GM12878 (cell line): ENCODE results near the gene NEK7. TPM values are rescaled to one million over a fixed set of nuclear protein-coding genes. Genes with fewer than 3 reads are reported as not detected.

Experiments used
- ATAC-seq: fragments of 200-7000 bp; cut with Tn5 transposase; 3 replicates; pipeline ENCODE4 v1.9.1; 2020; ENCODE audit warnings: mild to moderate bottlenecking, moderate library complexity
- BruUV-seq: library from RNA; stranded (reverse); fragments of 400-500 nt; replicated peaks from 2 replicates; lab custom pipeline; 2021; lab: Mats Ljungman, UMichigan
- CTCF ChIA-PET: fragments of 300-600 bp; sonication (Branson Sonifier 250); formaldehyde crosslinking; extraction: SDS; loops from one replicate; lab custom pipeline; 2021; ENCODE audit warnings: inconsistent platforms; lab: Yijun Ruan, JAX
- POLR2A ChIA-PET: fragments of 350-600 bp; formaldehyde crosslinking; extraction: SDS; loops from one replicate; lab custom pipeline; 2021; ENCODE audit warnings: inconsistent platforms; lab: Charles Lee
- RAD21 ChIA-PET: fragments of 300-600 bp; sonication (Branson Sonifier 250); formaldehyde crosslinking; loops from one replicate; lab custom pipeline; 2023; ENCODE audit warnings: antibody characterized with exemption; ENCODE audit not compliant: unreplicated experiment; lab: Charles Lee
- SMC1A ChIA-PET: fragments of 300-600 bp; sonication (Branson Sonifier 250); formaldehyde crosslinking; loops from one replicate; lab custom pipeline; 2023; ENCODE audit not compliant: unreplicated experiment, uncharacterized antibody; lab: Charles Lee
- DNase-seq: peaks from one replicate; pipeline ENCODE4 v3.0.0-alpha.2; 2011; ENCODE audit warnings: low read depth, low spot score
- FAIRE-seq: peaks from 3 replicates; lab custom pipeline; 2011; peaks lifted over from hg19 to GRCh38; lab: Jason Lieb, UNC
- H2AFZ ChIP-seq: 2 replicates; pipeline ENCODE4 v1.6.0; 2011; ENCODE audit warnings: low read depth, low read length, control low read depth; ENCODE audit not compliant: control insufficient read depth
- H3K27ac ChIP-seq: 2 replicates; pipeline ENCODE4 v1.5.1; 2011; ENCODE audit warnings: control low read depth; ENCODE audit not compliant: control insufficient read depth, insufficient read depth
- H3K27me3 ChIP-seq, 2 experiments: replicated peaks in 1 of 2; 2 replicates each; pipeline versions ENCODE4 v1.6.0 to v1.6.1; 2011; ENCODE audit warnings: low read length in 1 of 2; ENCODE audit not compliant: control insufficient read depth in 2 of 2, insufficient read depth in 2 of 2
- H3K36me3 ChIP-seq, 2 experiments: 2 replicates each; pipeline ENCODE4 v1.5.1; 2011; ENCODE audit warnings: low read length in 1 of 2; ENCODE audit not compliant: control insufficient read depth in 2 of 2, insufficient read depth in 2 of 2
- H3K4me1 ChIP-seq: 2 replicates; pipeline ENCODE4 v1.6.1; 2011; ENCODE audit warnings: mild to moderate bottlenecking, low read length, moderate library complexity, mixed read lengths; ENCODE audit not compliant: control insufficient read depth, insufficient read depth
- H3K4me2 ChIP-seq: 2 replicates; pipeline ENCODE4 v1.6.0; 2011; ENCODE audit warnings: control low read depth; ENCODE audit not compliant: control insufficient read depth, insufficient read depth
- H3K4me3 ChIP-seq: fragments of 200-600 bp; sonication (generic); 2 replicates; pipeline ENCODE4 v1.5.1; 2016
- H3K79me2 ChIP-seq: 2 replicates; pipeline ENCODE4 v1.6.0; 2011; ENCODE audit warnings: low read length; ENCODE audit not compliant: control insufficient read depth, insufficient read depth
- H3K9ac ChIP-seq: 2 replicates; pipeline ENCODE4 v1.8.0; 2011; ENCODE audit warnings: low read length, control low read depth, mixed read lengths; ENCODE audit not compliant: control insufficient read depth, insufficient read depth
- H3K9me3 ChIP-seq: replicated peaks from 3 replicates; pipeline ENCODE4 v1.5.1; 2011; ENCODE audit warnings: mild to moderate bottlenecking, low read length; ENCODE audit not compliant: control insufficient read depth, insufficient read depth
- H4K20me1 ChIP-seq: 2 replicates; pipeline ENCODE4 v1.6.0; 2011; ENCODE audit not compliant: control insufficient read depth, insufficient read depth
- BRCA1 ChIP-seq: IDR thresholded peaks from 2 replicates; pipeline ENCODE4 v1.6.1; 2011; ENCODE audit warnings: low read depth, low read length, improper control_type of control experiment
- CREM ChIP-seq: IDR thresholded peaks from 2 replicates; pipeline ENCODE4 v1.6.1; 2014; ENCODE audit warnings: antibody characterized with exemption, low read depth
- FOXK2 ChIP-seq: fragments of 450-650 bp; IDR thresholded peaks from 2 replicates; pipeline ENCODE4 v1.6.1; 2017; ENCODE audit warnings: mild to moderate bottlenecking, moderate library complexity
- GATAD2B ChIP-seq: fragments of 450-650 bp; conservative IDR thresholded peaks from 2 replicates; pipeline ENCODE4 v1.6.1; 2017; ENCODE audit warnings: low read depth, mild to moderate bottlenecking, moderate library complexity
- KLF5 ChIP-seq: fragments of 450-650 bp; IDR thresholded peaks from 2 replicates; pipeline ENCODE4 v1.6.1; 2014; ENCODE audit warnings: mild to moderate bottlenecking; ENCODE audit not compliant: partially characterized antibody
- RAD51 ChIP-seq: fragments of 450-650 bp; IDR thresholded peaks from 2 replicates; pipeline ENCODE4 v1.6.1; 2016; ENCODE audit warnings: moderate library complexity, mild to moderate bottlenecking, inconsistent platforms
- SUPT20H ChIP-seq: IDR thresholded peaks from 2 replicates; pipeline ENCODE4 v1.6.1; 2011; ENCODE audit warnings: low read depth, mild to moderate bottlenecking, low read length, moderate library complexity, borderline replicate concordance; ENCODE audit not compliant: control insufficient read depth
- YBX1 ChIP-seq: fragments of 450-650 bp; IDR thresholded peaks from 2 replicates; pipeline ENCODE4 v1.6.1; 2016; ENCODE audit warnings: antibody characterized with exemption
- YY1 ChIP-seq: IDR thresholded peaks from 2 replicates; pipeline ENCODE4 v1.6.1; 2011; ENCODE audit warnings: low read depth, mild to moderate bottlenecking, low read length
- WGBS: methylation state at CpG from one replicate; pipeline ENCODE4 v1.1.6; 2016; ENCODE audit warnings: low lambda C conversion rate; ENCODE audit not compliant: insufficient replicate concordance, insufficient coverage; ENCODE audit errors: missing lambda C conversion rate; 5-methylcytosine and 5-hydroxymethylcytosine counted together
- in situ Hi-C: fragments of 300-500 bp; cut with MboI; formaldehyde crosslinking; loops from 9 replicates; pipeline ENCODE4 v1.14.3; 2018; ENCODE audit warnings: mixed read lengths
- intact Hi-C: fragments of 100-400 bp; cut with micrococcal nuclease; formaldehyde crosslinking; loops from one replicate; pipeline ENCODE4 v1.14.2; 2022; ENCODE audit not compliant: unreplicated experiment
- polyA plus RNA-seq, 11 experiments: library from polyadenylated mRNA; depleted of rRNA in 4 of 11; unstranded in 6 of 11; stranded (reverse) in 5 of 11; fragments of >200 nt; fragmentation: Nextera tagmentation in 4 of 11; fragmentation: Illumina TruSeq in 1 of 11; extraction: Ambion mirVana in 4 of 11; extraction: Trizol in 1 of 11; gene quantifications; 1 replicate in 1 of 11; 2 replicates in 10 of 11; pipeline versions ENCODE4 v1.2.1 to v1.2.3, GENCODE V29; 2011 to 2016; ENCODE audit warnings: inconsistent platforms in 2 of 11, missing spikeins in 2 of 11, low read depth in 1 of 11
- total RNA-seq, 4 experiments: library from RNA; depleted of rRNA in 3 of 4; stranded (reverse); fragments of >200 nt in 3 of 4; fragmentation: Illumina TruSeq in 1 of 4; extraction: Trizol in 1 of 4; gene quantifications; 2 replicates each; pipeline versions ENCODE4 v1.2.1 to v1.2.3, GENCODE V29; 2013 to 2021
- TF ChIP-seq, protein P1 (sequence below), 3 experiments: IDR thresholded peaks in 2 of 3; conservative IDR thresholded peaks in 1 of 3; 2 replicates each; pipeline ENCODE4 v1.5.1; 2011; ENCODE audit warnings: low read depth in 3 of 3, low read length in 3 of 3, mild to moderate bottlenecking in 3 of 3, control low read depth in 2 of 3, moderate library complexity in 2 of 3, inconsistent platforms in 1 of 3, mixed read lengths in 1 of 3; ENCODE audit not compliant: control insufficient read depth in 2 of 3, insufficient read depth in 1 of 3; ENCODE audit errors: extremely low read depth in 1 of 3
- TF ChIP-seq, protein P2 (sequence below): fragments of 450-650 bp; IDR thresholded peaks from 2 replicates; pipeline ENCODE4 v1.6.1; 2017; ENCODE audit warnings: mild to moderate bottlenecking, moderate library complexity
- TF ChIP-seq, protein P3 (sequence below): IDR thresholded peaks from 2 replicates; pipeline ENCODE4 v1.6.1; 2012; ENCODE audit warnings: low read depth, low read length, improper control_type of control experiment
- TF ChIP-seq, protein P4 (sequence below): fragments of 450-650 bp; formaldehyde crosslinking; IDR thresholded peaks from 2 replicates; pipeline ENCODE4 v1.4.0; 2022; ENCODE audit warnings: mild to moderate bottlenecking, moderate library complexity

NEK7 gene
- total and polyA plus RNA-seq, 10 of the 15 experiments (the other 5 are each of a cell fraction or from before 2014, with no cell fraction given): 9.4 to 77.7 (median 24.0) TPM

DNA sequence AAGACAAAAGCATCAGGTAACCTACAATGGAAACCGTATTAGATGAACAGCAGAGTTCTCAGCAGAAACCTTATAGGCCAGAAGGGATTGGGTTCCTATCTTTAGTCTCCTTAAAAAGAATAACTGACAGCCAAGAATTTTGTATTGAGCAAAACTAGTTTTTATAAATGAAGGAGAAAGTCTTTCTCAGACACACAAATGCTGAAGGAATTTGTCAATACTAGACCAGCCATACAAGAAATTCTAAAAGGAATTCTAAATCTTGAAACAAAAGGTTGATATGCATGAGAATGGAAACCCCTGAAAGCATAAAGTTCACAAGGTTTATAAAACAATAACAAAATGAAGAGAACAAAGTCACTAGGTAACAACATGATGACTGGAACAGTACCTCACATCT is 58.1 kb downstream of the NEK7 start:
- CTCF ChIA-PET: no interaction called here
- no peak for FAIRE-seq
- H4K20me1 ChIP-seq: no peaks in the 10 kb centered on the region
- no peak overlapping the region for H3K4me2 ChIP-seq
- no peaks in the 10 kb centered on the region; the same call in none of the 2 replicates for H3K79me2 ChIP-seq
- BruUV-seq: no TSS peak
- POLR2A ChIA-PET: no interaction called here
- peaks cover 0 to 8% of the 10 kb centered on the region in 2 experiments; a peak in 2 of 4 replicates for H3K36me3 ChIP-seq
- WGBS: 100% methylated on average over 1 of the region's 1 CpG
- ATAC-seq: no peak
- intact Hi-C loops: loop anchor here (1.0 kb wide), 1 partner anchor 13 kb away; no protein-coding TSS in a partner anchor
- no peak overlapping the region for H3K27ac ChIP-seq
- SMC1A ChIA-PET: no interaction called here
- H3K9me3 ChIP-seq: peaks cover 17% of the 10 kb centered on the region; the same call in 2 of the 3 replicates
- H2AFZ ChIP-seq: no peak overlapping the region
- no peak for DNase-seq
- H3K9ac ChIP-seq: no peak overlapping the region
- no peaks in the 10 kb centered on the region for H3K4me1 ChIP-seq
- H3K4me3 ChIP-seq: no peak overlapping the region
- in situ Hi-C loops: no loop called here
- H3K27me3 ChIP-seq: no peaks in the 10 kb centered on the region
- RAD21 ChIA-PET: no interaction called here
- TF ChIP-seq BRCA1: no peak
- TF ChIP-seq YY1: no peak
- TF ChIP-seq FOXK2: no peak
- TF ChIP-seq, protein P1, sequence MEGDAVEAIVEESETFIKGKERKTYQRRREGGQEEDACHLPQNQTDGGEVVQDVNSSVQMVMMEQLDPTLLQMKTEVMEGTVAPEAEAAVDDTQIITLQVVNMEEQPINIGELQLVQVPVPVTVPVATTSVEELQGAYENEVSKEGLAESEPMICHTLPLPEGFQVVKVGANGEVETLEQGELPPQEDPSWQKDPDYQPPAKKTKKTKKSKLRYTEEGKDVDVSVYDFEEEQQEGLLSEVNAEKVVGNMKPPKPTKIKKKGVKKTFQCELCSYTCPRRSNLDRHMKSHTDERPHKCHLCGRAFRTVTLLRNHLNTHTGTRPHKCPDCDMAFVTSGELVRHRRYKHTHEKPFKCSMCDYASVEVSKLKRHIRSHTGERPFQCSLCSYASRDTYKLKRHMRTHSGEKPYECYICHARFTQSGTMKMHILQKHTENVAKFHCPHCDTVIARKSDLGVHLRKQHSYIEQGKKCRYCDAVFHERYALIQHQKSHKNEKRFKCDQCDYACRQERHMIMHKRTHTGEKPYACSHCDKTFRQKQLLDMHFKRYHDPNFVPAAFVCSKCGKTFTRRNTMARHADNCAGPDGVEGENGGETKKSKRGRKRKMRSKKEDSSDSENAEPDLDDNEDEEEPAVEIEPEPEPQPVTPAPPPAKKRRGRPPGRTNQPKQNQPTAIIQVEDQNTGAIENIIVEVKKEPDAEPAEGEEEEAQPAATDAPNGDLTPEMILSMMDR (IDR thresholded peaks at IDR 0.05 in 2 of 3, conservative IDR thresholded peaks at IDR 0.05 in 1 of 3; ENCODE audit: control insufficient read depth in 2 of 3, extremely low read depth in 1 of 3, insufficient read depth in 1 of 3, low read depth in 3 of 3, low read length in 3 of 3): no peak
- TF ChIP-seq SUPT20H: no peak
- TF ChIP-seq GATAD2B: no peak
- TF ChIP-seq CREM: no peak
- TF ChIP-seq, protein P2, sequence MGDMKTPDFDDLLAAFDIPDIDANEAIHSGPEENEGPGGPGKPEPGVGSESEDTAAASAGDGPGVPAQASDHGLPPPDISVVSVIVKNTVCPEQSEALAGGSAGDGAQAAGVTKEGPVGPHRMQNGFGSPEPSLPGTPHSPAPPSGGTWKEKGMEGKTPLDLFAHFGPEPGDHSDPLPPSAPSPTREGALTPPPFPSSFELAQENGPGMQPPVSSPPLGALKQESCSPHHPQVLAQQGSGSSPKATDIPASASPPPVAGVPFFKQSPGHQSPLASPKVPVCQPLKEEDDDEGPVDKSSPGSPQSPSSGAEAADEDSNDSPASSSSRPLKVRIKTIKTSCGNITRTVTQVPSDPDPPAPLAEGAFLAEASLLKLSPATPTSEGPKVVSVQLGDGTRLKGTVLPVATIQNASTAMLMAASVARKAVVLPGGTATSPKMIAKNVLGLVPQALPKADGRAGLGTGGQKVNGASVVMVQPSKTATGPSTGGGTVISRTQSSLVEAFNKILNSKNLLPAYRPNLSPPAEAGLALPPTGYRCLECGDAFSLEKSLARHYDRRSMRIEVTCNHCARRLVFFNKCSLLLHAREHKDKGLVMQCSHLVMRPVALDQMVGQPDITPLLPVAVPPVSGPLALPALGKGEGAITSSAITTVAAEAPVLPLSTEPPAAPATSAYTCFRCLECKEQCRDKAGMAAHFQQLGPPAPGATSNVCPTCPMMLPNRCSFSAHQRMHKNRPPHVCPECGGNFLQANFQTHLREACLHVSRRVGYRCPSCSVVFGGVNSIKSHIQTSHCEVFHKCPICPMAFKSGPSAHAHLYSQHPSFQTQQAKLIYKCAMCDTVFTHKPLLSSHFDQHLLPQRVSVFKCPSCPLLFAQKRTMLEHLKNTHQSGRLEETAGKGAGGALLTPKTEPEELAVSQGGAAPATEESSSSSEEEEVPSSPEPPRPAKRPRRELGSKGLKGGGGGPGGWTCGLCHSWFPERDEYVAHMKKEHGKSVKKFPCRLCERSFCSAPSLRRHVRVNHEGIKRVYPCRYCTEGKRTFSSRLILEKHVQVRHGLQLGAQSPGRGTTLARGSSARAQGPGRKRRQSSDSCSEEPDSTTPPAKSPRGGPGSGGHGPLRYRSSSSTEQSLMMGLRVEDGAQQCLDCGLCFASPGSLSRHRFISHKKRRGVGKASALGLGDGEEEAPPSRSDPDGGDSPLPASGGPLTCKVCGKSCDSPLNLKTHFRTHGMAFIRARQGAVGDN: no peak
- TF ChIP-seq YBX1: no peak
- TF ChIP-seq, protein P3, sequence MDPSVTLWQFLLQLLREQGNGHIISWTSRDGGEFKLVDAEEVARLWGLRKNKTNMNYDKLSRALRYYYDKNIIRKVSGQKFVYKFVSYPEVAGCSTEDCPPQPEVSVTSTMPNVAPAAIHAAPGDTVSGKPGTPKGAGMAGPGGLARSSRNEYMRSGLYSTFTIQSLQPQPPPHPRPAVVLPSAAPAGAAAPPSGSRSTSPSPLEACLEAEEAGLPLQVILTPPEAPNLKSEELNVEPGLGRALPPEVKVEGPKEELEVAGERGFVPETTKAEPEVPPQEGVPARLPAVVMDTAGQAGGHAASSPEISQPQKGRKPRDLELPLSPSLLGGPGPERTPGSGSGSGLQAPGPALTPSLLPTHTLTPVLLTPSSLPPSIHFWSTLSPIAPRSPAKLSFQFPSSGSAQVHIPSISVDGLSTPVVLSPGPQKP: no peak
- TF ChIP-seq, protein P4, sequence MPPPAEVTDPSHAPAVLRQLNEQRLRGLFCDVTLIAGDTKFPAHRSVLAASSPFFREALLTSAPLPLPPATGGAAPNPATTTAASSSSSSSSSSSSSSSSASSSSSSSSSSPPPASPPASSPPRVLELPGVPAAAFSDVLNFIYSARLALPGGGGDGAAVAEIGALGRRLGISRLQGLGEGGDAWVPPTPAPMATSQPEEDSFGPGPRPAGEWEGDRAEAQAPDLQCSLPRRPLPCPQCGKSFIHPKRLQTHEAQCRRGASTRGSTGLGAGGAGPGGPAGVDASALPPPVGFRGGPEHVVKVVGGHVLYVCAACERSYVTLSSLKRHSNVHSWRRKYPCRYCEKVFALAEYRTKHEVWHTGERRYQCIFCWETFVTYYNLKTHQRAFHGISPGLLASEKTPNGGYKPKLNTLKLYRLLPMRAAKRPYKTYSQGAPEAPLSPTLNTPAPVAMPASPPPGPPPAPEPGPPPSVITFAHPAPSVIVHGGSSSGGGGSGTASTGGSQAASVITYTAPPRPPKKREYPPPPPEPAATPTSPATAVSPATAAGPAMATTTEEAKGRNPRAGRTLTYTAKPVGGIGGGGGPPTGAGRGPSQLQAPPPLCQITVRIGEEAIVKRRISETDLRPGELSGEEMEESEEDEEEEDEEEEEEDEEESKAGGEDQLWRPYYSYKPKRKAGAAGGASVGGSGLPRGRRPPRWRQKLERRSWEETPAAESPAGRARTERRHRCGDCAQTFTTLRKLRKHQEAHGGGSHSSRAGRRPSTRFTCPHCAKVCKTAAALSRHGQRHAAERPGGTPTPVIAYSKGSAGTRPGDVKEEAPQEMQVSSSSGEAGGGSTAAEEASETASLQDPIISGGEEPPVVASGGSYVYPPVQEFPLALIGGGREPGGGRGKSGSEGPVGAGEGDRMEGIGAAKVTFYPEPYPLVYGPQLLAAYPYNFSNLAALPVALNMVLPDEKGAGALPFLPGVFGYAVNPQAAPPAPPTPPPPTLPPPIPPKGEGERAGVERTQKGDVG (CRISPR knock-in tag): no peak
- no peak for TF ChIP-seq RAD51
- TF ChIP-seq KLF5: no peak
